ENCODE data around the gene TDRD3.

DNA sequence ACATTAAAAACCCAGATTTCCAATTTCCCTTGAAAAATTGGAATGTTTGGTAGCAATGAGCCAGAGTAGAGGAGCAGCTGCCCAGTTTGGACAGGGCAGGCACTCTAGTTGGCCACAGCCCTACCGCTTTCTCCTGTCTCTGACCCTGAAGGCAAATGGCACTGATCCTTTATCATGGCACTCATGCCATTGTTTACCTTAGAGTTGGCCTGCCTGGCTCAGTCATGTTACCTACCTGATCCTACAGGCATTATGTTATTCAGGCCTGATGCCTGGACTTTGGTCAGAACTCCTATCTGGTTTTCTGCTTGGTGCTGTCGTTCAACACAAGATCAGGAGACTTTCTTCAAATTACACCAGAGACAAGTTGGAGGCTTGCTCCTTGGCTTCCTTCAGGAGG, 24.9 kb upstream of the TDRD3 start:
- TF ChIP-seq RAD21 (IDR thresholded peaks at IDR 0.05) (no peak), CTCF (IDR thresholded peaks at IDR 0.05; ENCODE audit: low read depth, low read length, missing input control) (no peak)

All from liver (tissue), 3 donors.